T-helper 17 cell (primary cell): ENCODE measurements around the gene GRM5. TPM values are rescaled to one million over a fixed set of nuclear protein-coding genes. Genes with fewer than 3 reads are reported as not detected.
"Not testable (repeated sequence)": the region's sequence is repeated elsewhere in the genome, so short reads cannot be mapped to it uniquely, and the experiment has no call there.

Experiments used
- ATAC-seq: fragments of 150-1000 bp; cut with Tn5 transposase; 2 replicates; pipeline ENCODE4 v1.10.0; 2021; ENCODE audit warnings: mild to moderate bottlenecking, moderate library complexity
- DNase-seq, 3 donors: peaks; one replicate each; pipeline versions ENCODE4 v3.0.0 to v3.0.0-alpha.2; 2020 to 2021
- H3K9me3 ChIP-seq: one replicate; pipeline ENCODE4 v1.7.0; 2013; ENCODE audit warnings: low read length, mild to moderate bottlenecking; ENCODE audit not compliant: control insufficient read depth, poor library complexity, severe bottlenecking
- H3K27ac Mint-ChIP-seq: one replicate; pipeline ENCODE4 v1.8.0; 2022; ENCODE audit warnings: mild to moderate bottlenecking, moderate library complexity, mixed read lengths
- H3K27me3 Mint-ChIP-seq: one replicate; pipeline ENCODE4 v1.8.0; 2022; ENCODE audit warnings: mixed read lengths
- H3K36me3 Mint-ChIP-seq: one replicate; pipeline ENCODE4 v1.8.0; 2022; ENCODE audit warnings: low read depth, mixed read lengths
- H3K4me1 Mint-ChIP-seq: one replicate; pipeline ENCODE4 v1.8.0; 2022; ENCODE audit warnings: mild to moderate bottlenecking, mixed read lengths
- H3K4me3 Mint-ChIP-seq: one replicate; pipeline ENCODE4 v1.8.0; 2022; ENCODE audit warnings: mild to moderate bottlenecking, moderate library complexity, mixed read lengths
- total RNA-seq, 4 donors: library from RNA in 2 of 4; stranded (reverse) in 2 of 4; gene quantifications; one replicate each; pipeline ENCODE4 v1.2.3 and lab custom pipeline; 2022 to 2026

GRM5 gene
- total RNA-seq, 2 donors from 2014 or later, result not detected

- DNase-seq (no peak), ATAC-seq (no peak)
- Mint-ChIP-seq H3K27ac (no peak overlapping the region), H3K27me3 (peaks cover 11% of the 10 kb centered on the region), H3K4me1 (peaks cover 4% of the 10 kb centered on the region), H3K36me3 (peaks cover 4% of the 10 kb centered on the region), H3K4me3 (no peak overlapping the region)
- H3K9me3 ChIP-seq, result no peaks in the 10 kb centered on the region
Measured at GRCh38 chr11:88489030-88489429, 576.8 kb downstream of the GRM5 start.

DNA sequence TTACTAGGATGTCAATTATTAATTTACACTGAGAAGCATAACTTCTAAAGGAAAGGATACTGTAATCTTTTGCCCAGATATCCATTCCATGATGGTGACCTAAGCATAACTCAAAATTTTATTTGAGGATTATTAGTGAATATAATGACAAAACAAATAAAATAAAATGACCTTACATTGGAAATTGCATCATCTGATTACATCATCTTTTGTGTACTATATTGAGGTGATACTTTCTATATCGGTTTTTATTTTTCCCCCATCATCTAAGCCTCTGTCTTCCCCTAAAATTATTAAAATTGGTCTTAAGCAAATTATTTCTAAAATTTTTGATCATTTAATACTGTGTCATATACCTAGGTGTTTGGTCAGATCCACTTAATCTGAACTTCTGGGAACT lies 578.1 kb downstream of the GRM5 start:
- Mint-ChIP-seq H3K27me3 (peaks cover 11% of the 10 kb centered on the region), H3K4me3 (no peak overlapping the region), H3K27ac (no peak overlapping the region), H3K36me3 (peaks cover 4% of the 10 kb centered on the region), H3K4me1 (peaks cover 4% of the 10 kb centered on the region)
- ATAC-seq (no peak), DNase-seq (no peak)
- H3K9me3 ChIP-seq, result no peaks in the 10 kb centered on the region

- no peak overlapping the region for H3K27ac Mint-ChIP-seq
- no peaks in the 10 kb centered on the region for H3K9me3 ChIP-seq
- H3K4me3 Mint-ChIP-seq, result no peak overlapping the region
- H3K27me3 Mint-ChIP-seq, result peaks cover 11% of the 10 kb centered on the region
- peak; percentile 82 for ATAC-seq
- H3K36me3 Mint-ChIP-seq, result peaks cover 2% of the 10 kb centered on the region
- peak in 1 of 3 donors; percentile 6 for DNase-seq
- peaks cover 4% of the 10 kb centered on the region for H3K4me1 Mint-ChIP-seq
Measured at GRCh38 chr11:88484873-88485621, 580.7 kb downstream of the GRM5 start.

DNA sequence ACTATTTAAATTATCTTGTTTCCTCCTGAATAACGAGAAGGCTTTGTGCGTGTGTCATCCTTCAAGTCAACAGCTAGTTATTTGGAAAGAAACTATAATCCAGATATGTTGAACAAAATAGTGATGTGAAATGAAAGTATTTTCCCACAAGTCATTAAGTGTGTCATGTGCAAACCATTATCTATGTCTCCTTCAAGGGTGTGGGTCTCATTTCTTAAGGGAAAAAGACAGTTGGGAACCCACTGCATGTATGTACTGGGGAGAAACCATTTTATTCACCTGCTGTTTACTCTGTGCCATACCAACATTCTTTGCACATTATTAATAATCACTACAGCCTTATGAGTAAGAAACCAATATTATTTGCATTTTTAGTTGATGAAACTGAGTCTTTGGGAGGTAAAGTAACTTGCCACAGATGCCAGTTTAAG lies 582.9 kb downstream of the GRM5 start:
- H3K27me3 Mint-ChIP-seq, result peaks cover 6% of the 10 kb centered on the region
- H3K4me3 Mint-ChIP-seq, result no peak overlapping the region
- no peak overlapping the region for H3K27ac Mint-ChIP-seq
- peaks cover 4% of the 10 kb centered on the region for H3K4me1 Mint-ChIP-seq
- DNase-seq, result no peak
- peaks cover 2% of the 10 kb centered on the region for H3K36me3 Mint-ChIP-seq
- no peak for ATAC-seq
- no peaks in the 10 kb centered on the region for H3K9me3 ChIP-seq

- Mint-ChIP-seq H3K36me3 (no peaks in the 10 kb centered on the region), H3K27me3 (no peaks in the 10 kb centered on the region), H3K27ac (no peak overlapping the region), H3K4me1 (peaks cover 4% of the 10 kb centered on the region), H3K4me3 (no peak overlapping the region)
- DNase-seq (no peak), ATAC-seq (no peak)
- no peaks in the 10 kb centered on the region for H3K9me3 ChIP-seq
Measured at GRCh38 chr11:88480223-88480622, 585.6 kb downstream of the GRM5 start.

DNA sequence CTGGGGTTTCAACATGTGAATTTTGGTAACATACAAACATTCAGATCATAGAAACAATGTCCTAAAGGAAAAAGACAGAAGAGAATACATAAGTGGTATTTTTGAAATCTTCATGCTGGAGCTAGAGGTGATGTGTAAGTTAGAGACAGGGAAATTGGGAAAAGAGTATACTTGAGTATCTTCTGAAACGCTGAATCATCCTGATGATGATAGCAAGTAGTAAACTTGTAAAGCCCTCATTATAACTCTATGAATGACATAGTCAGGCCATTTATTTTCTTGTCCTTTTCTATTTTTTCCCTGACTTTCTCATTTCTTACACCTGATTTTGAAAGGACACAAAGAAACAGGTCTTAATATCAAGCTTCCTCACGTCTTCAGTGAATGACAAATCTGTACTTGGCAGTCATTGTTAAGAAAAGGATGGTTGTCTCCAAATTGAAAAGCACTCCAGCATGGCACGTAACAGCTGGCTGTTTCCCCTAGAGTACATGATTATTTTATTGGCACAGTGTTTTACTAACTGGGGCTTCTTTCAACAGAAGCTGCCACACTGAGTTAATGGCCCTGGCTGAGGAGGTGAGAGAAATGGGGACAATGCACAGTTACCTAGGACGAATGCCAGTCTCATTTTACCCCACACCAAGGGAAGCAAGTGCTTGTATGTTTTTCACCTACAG lies 587.5 kb downstream of the GRM5 start:
- no peak for ATAC-seq
- DNase-seq, result no peak
- Mint-ChIP-seq H3K27ac (no peak overlapping the region), H3K4me3 (no peak overlapping the region), H3K36me3 (peaks cover 2% of the 10 kb centered on the region), H3K4me1 (no peaks in the 10 kb centered on the region), H3K27me3 (peaks cover 4% of the 10 kb centered on the region)
- no peaks in the 10 kb centered on the region for H3K9me3 ChIP-seq

GRCh38 chr11:88475991-88476418 lies 589.8 kb downstream of the GRM5 start:
- no peaks in the 10 kb centered on the region for H3K9me3 ChIP-seq
- H3K27ac Mint-ChIP-seq, result no peak overlapping the region
- H3K4me1 Mint-ChIP-seq, result no peaks in the 10 kb centered on the region
- no peak for DNase-seq
- no peak for ATAC-seq
- H3K27me3 Mint-ChIP-seq, result peaks cover 10% of the 10 kb centered on the region
- no peak overlapping the region for H3K4me3 Mint-ChIP-seq
- peaks cover 2% of the 10 kb centered on the region for H3K36me3 Mint-ChIP-seq

GRCh38 chr11:88474655-88475054 lies 591.1 kb downstream of the GRM5 start:
- DNase-seq (no peak), ATAC-seq (no peak)
- Mint-ChIP-seq H3K36me3 (peaks cover 2% of the 10 kb centered on the region), H3K4me1 (no peaks in the 10 kb centered on the region), H3K27me3 (peaks cover 10% of the 10 kb centered on the region), H3K27ac (no peak overlapping the region), H3K4me3 (no peak overlapping the region)
- H3K9me3 ChIP-seq, result no peaks in the 10 kb centered on the region

- peaks cover 6% of the 10 kb centered on the region for H3K36me3 Mint-ChIP-seq
- H3K9me3 ChIP-seq, result no peaks in the 10 kb centered on the region
- H3K27me3 Mint-ChIP-seq, result peaks cover 7% of the 10 kb centered on the region
- H3K4me1 Mint-ChIP-seq, result no peaks in the 10 kb centered on the region
- DNase-seq, result no peak
- ATAC-seq, result no peak
- no peak overlapping the region for H3K27ac Mint-ChIP-seq
- no peak overlapping the region for H3K4me3 Mint-ChIP-seq
Measured at GRCh38 chr11:88469561-88470225, 596.1 kb downstream of the GRM5 start.

DNA sequence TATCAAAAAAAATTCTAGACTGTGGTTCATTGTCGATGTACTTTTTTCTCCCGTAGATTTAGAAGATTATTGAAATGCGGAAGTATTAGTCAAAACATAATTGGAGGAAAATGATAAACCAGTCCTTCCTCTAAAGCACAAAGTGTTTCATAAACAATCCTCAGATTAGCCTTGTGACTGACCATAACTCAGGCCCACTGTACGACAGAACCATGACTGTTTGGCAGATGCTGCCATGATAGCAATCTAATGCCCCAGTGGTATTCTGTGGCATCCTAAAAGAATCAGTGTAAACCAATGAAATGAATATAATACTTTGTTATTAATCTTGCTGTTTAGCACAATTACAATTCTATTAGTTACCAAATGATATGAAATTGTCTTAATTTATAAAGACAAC lies 601.3 kb downstream of the GRM5 start:
- H3K27ac Mint-ChIP-seq, result no peak overlapping the region
- ATAC-seq, result no peak
- H3K4me1 Mint-ChIP-seq, result no peaks in the 10 kb centered on the region
- no peaks in the 10 kb centered on the region for H3K9me3 ChIP-seq
- peaks cover 4% of the 10 kb centered on the region for H3K36me3 Mint-ChIP-seq
- no peak for DNase-seq
- no peak overlapping the region for H3K4me3 Mint-ChIP-seq
- no peaks in the 10 kb centered on the region for H3K27me3 Mint-ChIP-seq

- H3K36me3 Mint-ChIP-seq, DNase-seq, H3K4me1 Mint-ChIP-seq, H3K4me3 Mint-ChIP-seq, H3K9me3 ChIP-seq, ATAC-seq, H3K27ac Mint-ChIP-seq, H3K27me3 Mint-ChIP-seq: not testable (repeated sequence)
Measured at GRCh38 chr11:88463301-88463700, 602.5 kb downstream of the GRM5 start.

DNA sequence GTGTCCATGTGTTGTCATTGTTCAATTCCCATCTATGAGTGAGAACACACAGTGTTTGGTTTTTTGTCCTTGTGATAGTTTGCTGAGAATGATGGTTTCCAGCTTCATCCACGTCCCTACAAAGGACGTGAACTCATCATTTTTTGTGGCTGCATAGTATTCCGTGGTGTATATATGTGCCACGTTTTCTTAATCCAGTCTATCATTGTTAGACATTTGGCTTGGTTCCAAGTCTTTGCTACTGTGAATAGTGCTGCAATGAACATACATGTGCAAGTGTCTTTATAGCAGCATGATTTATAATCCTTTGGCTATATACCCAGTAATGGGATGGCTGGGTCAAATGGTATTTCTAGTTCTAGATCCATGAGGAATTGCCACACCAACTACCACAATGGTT lies 607.7 kb downstream of the GRM5 start:
- H3K36me3 Mint-ChIP-seq, DNase-seq, H3K27ac Mint-ChIP-seq, H3K4me3 Mint-ChIP-seq, H3K27me3 Mint-ChIP-seq, ATAC-seq, H3K4me1 Mint-ChIP-seq, H3K9me3 ChIP-seq: not testable (repeated sequence)

DNA sequence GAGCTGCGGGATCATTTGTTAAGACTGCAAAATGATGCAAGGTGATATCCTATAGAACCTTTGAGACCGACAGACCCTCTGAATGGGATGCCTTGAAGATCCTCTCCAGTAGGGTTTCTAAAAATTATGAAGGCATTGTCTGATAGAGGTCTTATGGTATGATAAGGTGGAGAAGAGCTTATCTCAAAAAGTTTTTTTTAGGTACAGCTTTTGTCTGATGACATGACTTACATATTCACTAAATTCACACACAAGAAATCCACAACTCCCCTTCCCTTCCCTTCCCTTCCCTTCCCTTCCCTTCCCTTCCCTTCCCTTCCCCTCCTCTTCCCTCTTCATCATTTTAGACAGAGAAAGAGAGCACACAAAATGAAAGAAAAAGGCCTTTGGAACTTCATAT lies 609.8 kb downstream of the GRM5 start:
- no peaks in the 10 kb centered on the region for H3K36me3 Mint-ChIP-seq
- no peak overlapping the region for H3K27ac Mint-ChIP-seq
- H3K27me3 Mint-ChIP-seq, result peaks cover 5% of the 10 kb centered on the region
- ATAC-seq, result no peak
- no peaks in the 10 kb centered on the region for H3K9me3 ChIP-seq
- H3K4me3 Mint-ChIP-seq, result no peak overlapping the region
- H3K4me1 Mint-ChIP-seq, result no peaks in the 10 kb centered on the region
- no peak for DNase-seq
